WERI-Rb-1 (cell line): ENCODE measurements around the gene SMPDL3B.

ENCODE experiments used
- DNase-seq: peaks from one replicate; pipeline ENCODE4 v3.0.0-alpha.2; 2020
- H3K27ac ChIP-seq: fragments of 250-450 bp; sonication (Bioruptor Pico); 2 replicates; pipeline ENCODE4 v1.5.1; 2020; ENCODE audit warnings: mild to moderate bottlenecking, moderate library complexity
- H3K27me3 ChIP-seq: fragments of 250-450 bp; sonication (Bioruptor Pico); 2 replicates; pipeline ENCODE4 v1.5.1; 2021; ENCODE audit warnings: mild to moderate bottlenecking, low read depth, moderate library complexity; ENCODE audit not compliant: insufficient read depth, severe bottlenecking
- H3K36me3 ChIP-seq: fragments of 250-450 bp; sonication (Bioruptor Pico); 2 replicates; pipeline ENCODE4 v1.5.1; 2020; ENCODE audit warnings: mild to moderate bottlenecking, moderate library complexity
- H3K4me3 ChIP-seq: 2 replicates; pipeline ENCODE4 v1.5.1; 2011; ENCODE audit warnings: low read depth, mild to moderate bottlenecking, control low read depth, low read length
- H3K9me3 ChIP-seq: fragments of 250-450 bp; sonication (Bioruptor Pico); 2 replicates; pipeline ENCODE4 v1.5.1; 2021; ENCODE audit warnings: mild to moderate bottlenecking, moderate library complexity; ENCODE audit not compliant: severe bottlenecking
- CTCF ChIP-seq: IDR thresholded peaks from 2 replicates; pipeline ENCODE4 v1.5.1; 2011; ENCODE audit warnings: low read depth, mild to moderate bottlenecking, control low read depth, inconsistent platforms, low read length

SMPDL3B gene

GRCh38 chr1:27887215-27888021 lies 47.4 kb upstream of the SMPDL3B start:
- Histone ChIP-seq H3K4me3 (no peak overlapping the region), H3K27ac (no peak overlapping the region), H3K9me3 (no peaks in the 10 kb centered on the region), H3K36me3 (peaks cover 39% of the 10 kb centered on the region), H3K27me3 (no peaks in the 10 kb centered on the region)
- DNase-seq: no peak
- no peak for TF ChIP-seq CTCF

- no peak overlapping the region for H3K27ac ChIP-seq
- no peaks in the 10 kb centered on the region for H3K27me3 ChIP-seq
- H3K4me3 ChIP-seq: no peak overlapping the region
- DNase-seq: no peak
- no peaks in the 10 kb centered on the region for H3K9me3 ChIP-seq
- peaks cover 56% of the 10 kb centered on the region for H3K36me3 ChIP-seq
- TF ChIP-seq CTCF: no peak
Observed at GRCh38 chr1:27889506-27889905, 45.3 kb upstream of the SMPDL3B start.

- Histone ChIP-seq H3K27ac (no peak overlapping the region), H3K4me3 (no peak overlapping the region), H3K36me3 (peaks cover 73% of the 10 kb centered on the region), H3K27me3 (no peaks in the 10 kb centered on the region), H3K9me3 (no peaks in the 10 kb centered on the region)
- TF ChIP-seq CTCF: no peak
- no peak for DNase-seq
Observed at GRCh38 chr1:27891196-27891889, 43.5 kb upstream of the SMPDL3B start.

GRCh38 chr1:27894521-27894920 lies 40.3 kb upstream of the SMPDL3B start:
- TF ChIP-seq CTCF: no peak
- no peak overlapping the region for H3K4me3 ChIP-seq
- peaks cover 83% of the 10 kb centered on the region for H3K36me3 ChIP-seq
- H3K9me3 ChIP-seq: no peaks in the 10 kb centered on the region
- H3K27ac ChIP-seq: no peak overlapping the region
- no peaks in the 10 kb centered on the region for H3K27me3 ChIP-seq
- no peak for DNase-seq

- Histone ChIP-seq H3K27me3 (no peaks in the 10 kb centered on the region), H3K9me3 (no peaks in the 10 kb centered on the region), H3K4me3 (no peak overlapping the region), H3K36me3 (peaks cover 96% of the 10 kb centered on the region), H3K27ac (no peak overlapping the region)
- no peak for TF ChIP-seq CTCF
- DNase-seq: no peak
Observed at GRCh38 chr1:27906759-27907158, 28.0 kb upstream of the SMPDL3B start.
